HFFc6 (cell line): Measurements from ENCODE around the gene XKR7. TPM values are rescaled to one million over a fixed set of nuclear protein-coding genes. Genes with fewer than 3 reads are reported as not detected.
"Not testable (repeated sequence)": the region's sequence is repeated elsewhere in the genome, so short reads cannot be mapped to it uniquely, and the experiment has no call there.

Experiments
- DNase-seq: peaks from one replicate; pipeline ENCODE4 v3.0.0-alpha.2; 2018
- H3K27ac Mint-ChIP-seq: 2 replicates; pipeline ENCODE4 v1.8.0; 2020; ENCODE audit warnings: mild to moderate bottlenecking, mixed read lengths
- H3K27me3 Mint-ChIP-seq: 2 replicates; pipeline ENCODE4 v1.8.0; 2021; ENCODE audit warnings: mild to moderate bottlenecking, moderate library complexity, mixed read lengths; ENCODE audit not compliant: insufficient read depth
- H3K36me3 Mint-ChIP-seq: 2 replicates; pipeline ENCODE4 v1.8.0; 2021; ENCODE audit warnings: low read depth, mixed read lengths
- H3K4me1 Mint-ChIP-seq: 2 replicates; pipeline ENCODE4 v1.8.0; 2020; ENCODE audit warnings: low read depth, mixed read lengths
- H3K4me3 Mint-ChIP-seq: 2 replicates; pipeline ENCODE4 v1.8.0; 2020; ENCODE audit warnings: mild to moderate bottlenecking, moderate library complexity, mixed read lengths
- H3K9me3 Mint-ChIP-seq: 2 replicates; pipeline ENCODE4 v1.8.0; 2020; ENCODE audit warnings: mild to moderate bottlenecking, mixed read lengths
- CTCF ChIP-seq: fragments of 200-600 bp; sonication (generic); IDR thresholded peaks from 2 replicates; pipeline ENCODE4 v1.5.0; 2021; ENCODE audit warnings: antibody characterized with exemption, mild to moderate bottlenecking
- total RNA-seq, 6 experiments: library from RNA; stranded (reverse); fragmentation: NEBNext Ultra II Directional; extraction: Animal tissue kit (Norgen Biotek cat#: 25700); gene quantifications; 2 replicates in 1 of 6; 3 replicates in 5 of 6; pipeline ENCODE4 v1.2.3, GENCODE V29; 2021

XKR7 gene
- total RNA-seq, 6 experiments from 2014 or later = not detected

- Mint-ChIP-seq H3K27me3 (peaks cover 54% of the 10 kb centered on the region), H3K36me3 (no peaks in the 10 kb centered on the region), H3K27ac (no peak overlapping the region)
Measured at GRCh38 chr20:31926493-31926892, 41.5 kb upstream of the XKR7 start.

GRCh38 chr20:31927627-31928159 lies 40.3 kb upstream of the XKR7 start:
- H3K4me3 Mint-ChIP-seq = no peak overlapping the region
- TF ChIP-seq CTCF = no peak
- no peaks in the 10 kb centered on the region for H3K9me3 Mint-ChIP-seq
- H3K36me3 Mint-ChIP-seq = no peaks in the 10 kb centered on the region
- no peaks in the 10 kb centered on the region for H3K4me1 Mint-ChIP-seq
- DNase-seq = no peak
- no peak overlapping the region for H3K27ac Mint-ChIP-seq
- peaks cover 54% of the 10 kb centered on the region for H3K27me3 Mint-ChIP-seq

More at GRCh38 chr20:31926493-31926892, 41.5 kb upstream of the XKR7 start:
- Mint-ChIP-seq H3K9me3 (no peaks in the 10 kb centered on the region), H3K4me1 (no peaks in the 10 kb centered on the region), H3K4me3 (no peak overlapping the region)
- DNase-seq = no peak
- TF ChIP-seq CTCF = no peak

- H3K9me3 Mint-ChIP-seq, H3K4me3 Mint-ChIP-seq, H3K4me1 Mint-ChIP-seq, DNase-seq, H3K36me3 Mint-ChIP-seq, H3K27ac Mint-ChIP-seq: not testable (repeated sequence)
- peaks cover 45% of the 10 kb centered on the region for H3K27me3 Mint-ChIP-seq
Measured at GRCh38 chr20:31929631-31930030, 38.3 kb upstream of the XKR7 start.

- no peak overlapping the region for H3K4me3 Mint-ChIP-seq
- H3K36me3 Mint-ChIP-seq = no peaks in the 10 kb centered on the region
- H3K27ac Mint-ChIP-seq = no peak overlapping the region
- H3K9me3 Mint-ChIP-seq = no peaks in the 10 kb centered on the region
- H3K27me3 Mint-ChIP-seq = peaks cover 42% of the 10 kb centered on the region
- DNase-seq = no peak
- no peak for TF ChIP-seq CTCF
- H3K4me1 Mint-ChIP-seq = no peaks in the 10 kb centered on the region
Measured at GRCh38 chr20:31930779-31931178, 37.2 kb upstream of the XKR7 start.

- Mint-ChIP-seq H3K36me3 (no peaks in the 10 kb centered on the region), H3K4me3 (no peak overlapping the region), H3K27me3 (peaks cover 34% of the 10 kb centered on the region), H3K4me1 (no peaks in the 10 kb centered on the region), H3K9me3 (no peaks in the 10 kb centered on the region), H3K27ac (no peak overlapping the region)
- DNase-seq = no peak
- no peak for TF ChIP-seq CTCF
Measured at GRCh38 chr20:31933698-31934097, 34.3 kb upstream of the XKR7 start.

- H3K9me3 Mint-ChIP-seq = no peaks in the 10 kb centered on the region
- H3K4me3 Mint-ChIP-seq = no peak overlapping the region
- no peak for DNase-seq
- H3K27ac Mint-ChIP-seq = no peak overlapping the region
- peaks cover 32% of the 10 kb centered on the region for H3K27me3 Mint-ChIP-seq
- no peak for TF ChIP-seq CTCF
- no peaks in the 10 kb centered on the region for H3K36me3 Mint-ChIP-seq
- H3K4me1 Mint-ChIP-seq = no peaks in the 10 kb centered on the region
Measured at GRCh38 chr20:31934491-31934890, 33.5 kb upstream of the XKR7 start.
